Fibroblast of the aortic adventitia (primary cell): ENCODE measurements around the gene EPHA10. TPM values are rescaled to one million over a fixed set of nuclear protein-coding genes. Genes with fewer than 3 reads are reported as not detected.

Experiments used
- DNase-seq: peaks from one replicate; pipeline ENCODE4 v3.0.0-alpha.2; 2010; ENCODE audit warnings: low read depth
- H3K4me3 ChIP-seq: 2 replicates; pipeline ENCODE4 v1.5.1; 2011; ENCODE audit warnings: low read depth, mild to moderate bottlenecking, control low read depth, low read length, moderate library complexity
- CTCF ChIP-seq: IDR thresholded peaks from 2 replicates; pipeline ENCODE4 v1.5.1; 2011; ENCODE audit warnings: mild to moderate bottlenecking, low read length, control low read depth, inconsistent platforms; ENCODE audit not compliant: insufficient read depth
- total RNA-seq: library from RNA; depleted of rRNA; stranded (reverse); fragments of >200 nt; gene quantifications from 2 replicates; pipeline ENCODE4 v1.2.3, GENCODE V29; 2012; ENCODE audit warnings: low replicate concordance

EPHA10 gene
- not detected in 2 replicates for total RNA-seq

- no peak for TF ChIP-seq CTCF
- H3K4me3 ChIP-seq: no peak within 1 kb of the TSS
- no peak for DNase-seq
Observed at GRCh38 chr1:37764888-37765441, at the start of gene EPHA10. Gene EPHA10 (minus strand): TSS chr1:37765120. CDS start chr1:37765066, 54 bp downstream.

GRCh38 chr1:37814252-37814651, 49.3 kb upstream of the EPHA10 start:
- no peak overlapping the region for H3K4me3 ChIP-seq

GRCh38 chr1:37813529-37814145, 48.7 kb upstream of the EPHA10 start:
- no peak for TF ChIP-seq CTCF
- no peak overlapping the region for H3K4me3 ChIP-seq
- peak; percentile 16 for DNase-seq

More at GRCh38 chr1:37814252-37814651, 49.3 kb upstream of the EPHA10 start:
- TF ChIP-seq CTCF: no peak
- peak; percentile 16 for DNase-seq

- DNase-seq: peak; percentile 82
- peak; percentile 89 for TF ChIP-seq CTCF
- H3K4me3 ChIP-seq: no peak overlapping the region
Observed at GRCh38 chr1:37811027-37811655, 46.2 kb upstream of the EPHA10 start.

GRCh38 chr1:37809942-37810341, 45.0 kb upstream of the EPHA10 start:
- no peak for TF ChIP-seq CTCF
- DNase-seq: peak; percentile 9
- H3K4me3 ChIP-seq: no peak overlapping the region

GRCh38 chr1:37808369-37809319, 43.7 kb upstream of the EPHA10 start:
- peak overlapping the region; percentile 92 for H3K4me3 ChIP-seq
- peak; percentile 68 for DNase-seq
- TF ChIP-seq CTCF: no peak
